RWPE1 (cell line): ENCODE results near the gene SOAT2.
A peak's percentile ranks its signal among the peaks of the same experiment; 100 is the strongest.

Source experiments
- CTCF ChIA-PET: fragments of 350-600 bp; sonication (Branson Sonifier 250); formaldehyde crosslinking; extraction: SDS; loops from one replicate; lab custom pipeline; 2021; lab: Yijun Ruan, JAX
- POLR2A ChIA-PET: fragments of 400-600 bp; formaldehyde crosslinking; extraction: SDS; loops from one replicate; lab custom pipeline; 2020; ENCODE audit warnings: antibody characterized with exemption; ENCODE audit not compliant: low non-redundant PET; lab: Yijun Ruan, JAX
- DNase-seq: peaks from one replicate; pipeline ENCODE4 v3.0.0; 2012; ENCODE audit warnings: low spot score
- H3K27ac ChIP-seq: fragments of 450-650 bp; 2 replicates; pipeline ENCODE4 v1.5.1; 2017
- CTCF ChIP-seq: fragments of 450-650 bp; conservative IDR thresholded peaks from 2 replicates; pipeline ENCODE4 v1.5.1; 2017; ENCODE audit warnings: low read depth, mild to moderate bottlenecking

SOAT2 gene

GRCh38 chr12:53069621-53070410 lies 33.5 kb upstream of the SOAT2 start:
- H3K27ac ChIP-seq = peak overlapping the region; percentile 97
- POLR2A ChIA-PET = no interaction called here
- DNase-seq = no peak
- TF ChIP-seq CTCF = no peak
- CTCF ChIA-PET = interaction anchor here (0.6 to 7.5 kb wide), 2 partner anchors 30 to 89 kb away, joined by 4 to 132 read pairs; partner anchors contain the start of genes IGFBP6 and SOAT2

DNA sequence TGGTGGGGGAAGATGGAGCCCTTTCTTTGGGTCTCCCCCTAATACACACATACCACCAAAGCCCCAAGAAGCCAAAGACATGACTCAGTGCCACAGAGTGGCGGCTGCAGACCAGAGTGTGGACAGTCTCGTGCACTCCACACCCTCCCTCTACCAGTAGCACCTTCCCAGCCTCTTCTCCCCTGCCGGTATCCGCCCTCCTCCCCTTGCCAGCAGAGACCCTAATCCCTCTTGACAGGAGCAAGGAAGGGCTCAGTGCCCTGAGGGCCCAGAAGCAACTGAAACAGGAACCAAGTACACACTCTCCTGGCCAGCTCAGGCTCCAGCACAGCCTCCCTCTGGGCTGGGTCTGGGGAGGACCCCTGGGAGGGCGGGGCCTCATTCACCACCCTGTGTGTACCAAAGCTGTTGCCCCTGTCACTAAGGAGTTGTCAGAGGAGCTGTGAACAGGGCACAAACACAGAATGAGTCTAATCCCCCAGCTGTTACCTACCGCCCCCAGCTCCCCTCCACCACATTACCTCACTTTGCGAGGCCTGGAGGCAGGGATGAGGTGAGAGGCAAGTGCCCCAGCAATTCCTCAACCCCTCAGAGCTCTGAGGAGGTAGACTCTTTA lies 32.3 kb upstream of the SOAT2 start:
- CTCF ChIA-PET = interaction anchor here (1.1 kb wide), 1 partner anchor 23 kb away, joined by 5 read pairs; no protein-coding TSS in a partner anchor
- DNase-seq = no peak
- POLR2A ChIA-PET = no interaction called here
- peak overlapping the region; percentile 97 for H3K27ac ChIP-seq
- no peak for TF ChIP-seq CTCF

DNA sequence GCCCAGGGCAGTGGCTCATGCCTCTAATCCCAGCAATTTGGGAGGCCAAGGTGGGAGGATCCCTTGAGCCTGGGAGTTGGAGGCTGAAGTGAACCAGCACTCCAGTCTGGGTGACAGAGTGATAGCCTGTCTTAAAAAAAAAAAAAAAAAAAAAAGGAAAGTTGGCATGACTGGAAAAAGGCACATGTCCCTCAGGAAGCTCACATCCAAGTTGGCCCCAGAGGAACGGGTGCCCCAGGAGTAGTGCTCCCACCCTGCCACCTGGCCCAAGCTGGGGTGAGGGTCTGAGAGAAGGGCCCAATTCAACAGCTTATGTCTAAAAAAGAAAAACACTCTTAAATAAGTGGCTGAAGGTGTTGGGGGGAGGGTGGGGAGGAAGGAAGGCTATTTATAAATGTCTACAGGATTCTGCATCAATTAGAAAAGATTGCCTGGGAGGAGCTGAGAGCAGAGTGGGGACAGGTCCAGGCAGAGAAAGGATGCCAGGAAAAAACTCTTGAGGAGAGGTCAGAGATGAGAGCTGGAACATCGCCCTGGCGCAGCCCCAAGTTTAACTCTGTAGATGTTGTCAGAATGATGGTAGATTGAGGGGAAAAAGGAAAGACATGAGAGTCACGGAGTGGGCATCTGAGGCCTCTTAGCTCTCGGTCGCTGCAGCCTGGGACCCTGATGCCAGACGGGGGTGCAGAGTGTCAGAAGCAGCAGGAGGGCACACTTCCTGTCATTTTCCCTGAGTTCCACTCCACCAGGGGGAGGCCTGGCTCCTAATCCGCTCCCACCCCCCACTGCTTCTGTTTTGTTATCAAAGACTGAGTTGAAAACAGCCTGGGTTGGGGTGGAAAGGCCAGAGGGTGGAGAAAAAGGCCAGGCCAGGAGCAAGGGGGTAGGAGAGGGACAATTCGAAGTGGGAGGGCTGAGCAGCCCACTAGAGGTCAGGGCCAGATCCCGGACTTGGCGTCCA lies 31.4 kb upstream of the SOAT2 start:
- POLR2A ChIA-PET = no interaction called here
- no peak for DNase-seq
- no peak for TF ChIP-seq CTCF
- CTCF ChIA-PET = interaction anchor here (0.6 to 1.6 kb wide), 5 partner anchors 10 to 31 kb away, joined by 3 to 5 read pairs (median 4); no protein-coding TSS in a partner anchor
- peak overlapping the region; percentile 97 for H3K27ac ChIP-seq

- DNase-seq = no peak
- no peak for TF ChIP-seq CTCF
- POLR2A ChIA-PET = no interaction called here
- CTCF ChIA-PET = no interaction called here
- peak overlapping the region; percentile 97 for H3K27ac ChIP-seq
Observed at GRCh38 chr12:53073881-53074280, 29.4 kb upstream of the SOAT2 start.

GRCh38 chr12:53074283-53074998 lies 28.8 kb upstream of the SOAT2 start:
- CTCF ChIA-PET = interaction anchor here (5.0 kb wide), 1 partner anchor 8 kb away, joined by 37 read pairs; no protein-coding TSS in a partner anchor
- POLR2A ChIA-PET = no interaction called here
- DNase-seq = no peak
- no peak for TF ChIP-seq CTCF
- peak overlapping the region; percentile 97 for H3K27ac ChIP-seq
